Neural cell (in vitro differentiated cells): ENCODE data around the gene AMFR. TPM values are rescaled to one million over a fixed set of nuclear protein-coding genes. Genes with fewer than 3 reads are reported as not detected.

Experiments used
- H2AFZ ChIP-seq: fragments of 200-600, 300-800 bp; sonication (generic), shearing (Covaris generic); 2 replicates; pipeline ENCODE4 v1.6.0; 2014; ENCODE audit warnings: low read depth, mild to moderate bottlenecking, antibody characterized with exemption, low read length, moderate library complexity
- H3F3A ChIP-seq: fragments of 200-600 bp; shearing (Covaris generic); 2 replicates; pipeline ENCODE4 v1.6.1; 2016; ENCODE audit warnings: mild to moderate bottlenecking, moderate library complexity, mixed read lengths, antibody characterized with exemption, low read length; ENCODE audit not compliant: insufficient read depth, poor library complexity, severe bottlenecking
- H3K27ac ChIP-seq: fragments of 200-600, 300-800 bp; sonication (generic), shearing (Covaris generic); 2 replicates; pipeline ENCODE4 v1.5.1; 2014; ENCODE audit warnings: mild to moderate bottlenecking, low read length, moderate library complexity
- H3K27me3 ChIP-seq: fragments of 300-800, 200-600 bp; sonication (generic), shearing (Covaris generic); 2 replicates; pipeline ENCODE4 v1.6.0; 2014; ENCODE audit warnings: mild to moderate bottlenecking, low read depth, low read length, moderate library complexity; ENCODE audit not compliant: insufficient read depth
- H3K36me3 ChIP-seq: fragments of 300-800, 200-600 bp; sonication (generic), shearing (Covaris generic); 2 replicates; pipeline ENCODE4 v1.5.1; 2014; ENCODE audit warnings: mild to moderate bottlenecking, antibody characterized with exemption, low read length, moderate library complexity; ENCODE audit not compliant: insufficient read depth
- H3K4me2 ChIP-seq: fragments of 300-800, 200-600 bp; sonication (generic), shearing (Covaris generic); 2 replicates; pipeline ENCODE4 v1.6.0; 2014; ENCODE audit warnings: mild to moderate bottlenecking, low read length
- H3K4me3 ChIP-seq: fragments of 300-800, 200-600 bp; sonication (generic), shearing (Covaris generic); 2 replicates; pipeline ENCODE4 v1.5.1; 2014; ENCODE audit warnings: mild to moderate bottlenecking, low read length, moderate library complexity
- H3K79me2 ChIP-seq: fragments of 200-600 bp; shearing (Covaris generic); replicated peaks from 2 replicates; pipeline ENCODE4 v1.6.0; 2014; ENCODE audit warnings: mild to moderate bottlenecking, low read length, moderate library complexity; ENCODE audit not compliant: insufficient read depth
- H3K9ac ChIP-seq: fragments of 300-800, 200-600 bp; sonication (generic), shearing (Covaris generic); 2 replicates; pipeline ENCODE4 v1.6.1; 2016; ENCODE audit warnings: mild to moderate bottlenecking, low read length, mixed read lengths
- H3K9me2 ChIP-seq: fragments of 200-600 bp; shearing (Covaris generic); 2 replicates; pipeline ENCODE4 v1.6.1; 2016; ENCODE audit warnings: mild to moderate bottlenecking, low read length, mixed read lengths; ENCODE audit not compliant: insufficient read depth
- H3K9me3 ChIP-seq: fragments of 200-600, 300-800 bp; sonication (generic), shearing (Covaris generic); 2 replicates; pipeline ENCODE4 v1.6.1; 2016; ENCODE audit warnings: mild to moderate bottlenecking, mixed run types, low read length, moderate library complexity, mixed read lengths
- H4K20me1 ChIP-seq: fragments of 200-600 bp; shearing (Covaris generic); 2 replicates; pipeline ENCODE4 v1.6.1; 2016; ENCODE audit warnings: mild to moderate bottlenecking, mixed run types; ENCODE audit not compliant: insufficient read depth
- CTCF ChIP-seq: fragments of 450-650 bp; IDR thresholded peaks from 2 replicates; pipeline ENCODE4 v1.5.1; 2014; ENCODE audit warnings: antibody characterized with exemption, mild to moderate bottlenecking, moderate library complexity; ENCODE audit not compliant: poor library complexity, severe bottlenecking
- EP300 ChIP-seq: fragments of 450-650 bp; conservative IDR thresholded peaks from 2 replicates; pipeline ENCODE4 v1.6.1; 2014; ENCODE audit warnings: antibody characterized with exemption, mild to moderate bottlenecking, moderate library complexity; ENCODE audit not compliant: poor library complexity, severe bottlenecking
- EZH2 ChIP-seq: fragments of 200-600, 300-800 bp; shearing (Covaris generic), sonication (generic); IDR thresholded peaks from 2 replicates; pipeline ENCODE4 v1.6.1; 2014; ENCODE audit warnings: antibody characterized with exemption, low read length, borderline replicate concordance, mild to moderate bottlenecking; ENCODE audit not compliant: insufficient read depth, poor library complexity, severe bottlenecking
- MXI1 ChIP-seq: fragments of 450-650 bp; conservative IDR thresholded peaks from 2 replicates; pipeline ENCODE4 v1.6.1; 2014; ENCODE audit warnings: antibody characterized with exemption, mild to moderate bottlenecking; ENCODE audit not compliant: poor library complexity, severe bottlenecking
- POLR2AphosphoS5 ChIP-seq: IDR thresholded peaks from 2 replicates; pipeline ENCODE4 v1.6.1; 2012
- RAD21 ChIP-seq: fragments of 450-650 bp; conservative IDR thresholded peaks from 2 replicates; pipeline ENCODE4 v1.6.1; 2014; ENCODE audit warnings: antibody characterized with exemption, mild to moderate bottlenecking, moderate library complexity
- REST ChIP-seq: IDR thresholded peaks from 2 replicates; pipeline ENCODE4 v1.6.1; 2012; ENCODE audit warnings: borderline replicate concordance
- SMC3 ChIP-seq: fragments of 450-650 bp; conservative IDR thresholded peaks from 2 replicates; pipeline ENCODE4 v1.6.1; 2014; ENCODE audit warnings: antibody characterized with exemption, mild to moderate bottlenecking, moderate library complexity; ENCODE audit not compliant: poor library complexity
- TAF1 ChIP-seq: IDR thresholded peaks from 2 replicates; pipeline ENCODE4 v1.6.1; 2012; ENCODE audit warnings: low read depth
- polyA plus RNA-seq: library from polyadenylated mRNA; depleted of rRNA; stranded (reverse); fragments of >200 nt; gene quantifications from 2 replicates; pipeline ENCODE4 v1.2.3, GENCODE V29; 2014

The AMFR gene
- polyA plus RNA-seq, 1 donor from 2014 or later = 101 TPM

- Histone ChIP-seq H3K4me3 (no peak overlapping the region), H3K9me2 (no peaks in the 10 kb centered on the region), H3K36me3 (peaks cover 8% of the 10 kb centered on the region), H3K9ac (no peak overlapping the region), H3F3A (no peaks in the 10 kb centered on the region), H4K20me1 (no peaks in the 10 kb centered on the region), H3K4me2 (no peak overlapping the region), H3K79me2 (no peaks in the 10 kb centered on the region), H2AFZ (no peak overlapping the region), H3K27me3 (no peaks in the 10 kb centered on the region), H3K27ac (no peak overlapping the region), H3K9me3 (no peaks in the 10 kb centered on the region)
- TF ChIP-seq CTCF = no peak
These were observed 76.9 kb downstream of the AMFR start for GRCh38 chr16:56348168-56349085.

GRCh38 chr16:56347670-56348069 is 77.7 kb downstream of the AMFR start:
- H3K4me2 ChIP-seq = no peak overlapping the region
- H3K36me3 ChIP-seq = peaks cover 8% of the 10 kb centered on the region
- H4K20me1 ChIP-seq = no peaks in the 10 kb centered on the region
- H3K9me2 ChIP-seq = no peaks in the 10 kb centered on the region
- H3K9ac ChIP-seq = no peak overlapping the region
- H3K27ac ChIP-seq = no peak overlapping the region
- H3K79me2 ChIP-seq = no peaks in the 10 kb centered on the region
- no peaks in the 10 kb centered on the region for H3F3A ChIP-seq
- no peaks in the 10 kb centered on the region for H3K27me3 ChIP-seq
- H3K9me3 ChIP-seq = no peaks in the 10 kb centered on the region
- no peak overlapping the region for H2AFZ ChIP-seq
- TF ChIP-seq SMC3 (no peak), TAF1 (no peak), CTCF (no peak), RAD21 (no peak), EP300 (no peak), EZH2 (no peak), REST (no peak), POLR2AphosphoS5 (no peak), MXI1 (no peak)
- no peak overlapping the region for H3K4me3 ChIP-seq
